Esophagus muscularis mucosa (tissue), 4 donors: ENCODE results near the gene CNPPD1. TPM values are rescaled to one million over a fixed set of nuclear protein-coding genes. Genes with fewer than 3 reads are reported as not detected.

Experiments used
- DNase-seq: peaks from one replicate; pipeline ENCODE4 v3.0.0-alpha.2; 2017; ENCODE audit errors: extremely low spot score
- H3K27ac ChIP-seq, 4 donors: fragments of 200-600 bp; sonication (generic); replicated peaks in 1 of 4; 1 replicate in 3 of 4; 2 replicates in 1 of 4; pipeline ENCODE4 v1.5.1; 2016 to 2019; ENCODE audit warnings: mild to moderate bottlenecking in 1 of 4
- H3K27me3 ChIP-seq, 4 donors: fragments of 200-600 bp; sonication (generic); one replicate each; pipeline versions ENCODE4 v1.5.1 to v1.6.0; 2016 to 2019
- H3K36me3 ChIP-seq, 4 donors: fragments of 200-600 bp; sonication (generic); one replicate each; pipeline ENCODE4 v1.5.1; 2016 to 2019
- H3K4me1 ChIP-seq, 4 donors: fragments of 200-600 bp; sonication (generic); one replicate each; pipeline ENCODE4 v1.5.1; 2016 to 2019
- H3K4me3 ChIP-seq, 4 donors: fragments of 200-600 bp; sonication (generic); 1 replicate in 2 of 4; 2 replicates in 2 of 4; pipeline ENCODE4 v1.5.1; 2016 to 2019; ENCODE audit warnings: mild to moderate bottlenecking in 4 of 4, moderate library complexity in 1 of 4
- H3K9me3 ChIP-seq, 4 donors: fragments of 200-600 bp; sonication (generic); 1 replicate in 3 of 4; 2 replicates in 1 of 4; pipeline ENCODE4 v1.5.1; 2016 to 2019
- CTCF ChIP-seq, 3 experiments: fragments of 200-600 bp in 2 of 3; fragments of 450-650 bp in 1 of 3; sonication (generic) in 2 of 3; IDR thresholded peaks; one replicate each; pipeline ENCODE4 v1.5.1; 2017 to 2019; ENCODE audit warnings: antibody characterized with exemption in 3 of 3, mild to moderate bottlenecking in 2 of 3, moderate library complexity in 1 of 3
- EP300 ChIP-seq: sonication (generic); formaldehyde crosslinking; IDR thresholded peaks from one replicate; pipeline ENCODE4 v1.6.1; 2017; ENCODE audit warnings: antibody characterized with exemption
- POLR2A ChIP-seq: fragments of 450-650 bp; IDR thresholded peaks from one replicate; pipeline ENCODE4 v1.6.1; 2017; ENCODE audit warnings: antibody characterized with exemption, moderate library complexity, mild to moderate bottlenecking, low read depth
- POLR2AphosphoS5 ChIP-seq, 2 donors: sonication (generic); formaldehyde crosslinking; IDR thresholded peaks; one replicate each; pipeline ENCODE4 v1.6.1; 2017; ENCODE audit warnings: antibody characterized with exemption in 2 of 2
- WGBS: methylation state at CpG from one replicate; pipeline ENCODE4 v1.1.5; 2018; 5-methylcytosine and 5-hydroxymethylcytosine counted together
- intact Hi-C: fragments of 100-400 bp; cut with DNase I; formaldehyde crosslinking; loops from one replicate; pipeline ENCODE4 v1.15.1; 2023
- total RNA-seq, 4 donors: library from RNA; depleted of rRNA; stranded (reverse); fragments of >200 nt; gene quantifications; one replicate each; pipeline versions ENCODE4 v1.1.0 to v1.2.1, GENCODE V29; 2016

CNPPD1 gene
- total RNA-seq, 4 donors from 2014 or later = 41.9 to 98.0 (median 61.9) TPM

GRCh38 chr2:219220652-219221402 is 44.1 kb upstream of the CNPPD1 start:
- H3K9me3 ChIP-seq = no peaks in the 10 kb centered on the region
- no peak for DNase-seq
- peaks cover 59 to 72% (median 69%) of the 10 kb centered on the region in 4 donors for H3K36me3 ChIP-seq
- no peak overlapping the region for H3K4me3 ChIP-seq
- peaks cover 28 to 55% (median 42%) of the 10 kb centered on the region in 4 donors for H3K4me1 ChIP-seq
- no peaks in the 10 kb centered on the region for H3K27me3 ChIP-seq
- WGBS = 77% methylated on average over 11 of the region's 19 CpGs
- no peak for TF ChIP-seq EP300
- TF ChIP-seq POLR2AphosphoS5 (IDR thresholded peaks at IDR 0.05) = no peak
- no peak for TF ChIP-seq POLR2A
- no peak for TF ChIP-seq CTCF (IDR thresholded peaks at IDR 0.05)
- intact Hi-C loops = no loop called here
- H3K27ac ChIP-seq = peak overlapping the region in 1 of 4 donors; percentile 99

- Histone ChIP-seq H3K36me3 (peaks cover 55 to 70% (median 69%) of the 10 kb centered on the region in 4 donors), H3K4me3 (peak overlapping the region in 1 of 4 donors; percentile 63), H3K27me3 (no peaks in the 10 kb centered on the region), H3K9me3 (no peaks in the 10 kb centered on the region), H3K27ac (peak overlapping the region; percentile 90 to 99 (median 95)), H3K4me1 (peaks cover 28 to 56% (median 45%) of the 10 kb centered on the region in 4 donors)
- intact Hi-C loops = no loop called here
- DNase-seq = no peak
- WGBS = 88% methylated on average over 14 of the region's 18 CpGs
- TF ChIP-seq EP300 = no peak
- TF ChIP-seq CTCF (IDR thresholded peaks at IDR 0.05) = no peak
- TF ChIP-seq POLR2A = no peak
- TF ChIP-seq POLR2AphosphoS5 (IDR thresholded peaks at IDR 0.05) = no peak
These were observed 43.2 kb upstream of the CNPPD1 start for GRCh38 chr2:219219784-219220532.

- H3K27ac ChIP-seq = peak within 1 kb of the TSS; percentile 90 to 99 (median 95)
- 5% methylated on average over 29 of the region's 71 CpGs for WGBS
- peaks cover 50 to 70% (median 69%) of the 10 kb centered on the region in 4 donors for H3K36me3 ChIP-seq
- peak; percentile 99 for DNase-seq
- no peaks in the 10 kb centered on the region for H3K9me3 ChIP-seq
- TF ChIP-seq CTCF (IDR thresholded peaks at IDR 0.05) (peak in 1 of 3 experiments; percentile 21), POLR2A (peak; percentile 46), POLR2AphosphoS5 (IDR thresholded peaks at IDR 0.05) (peak; percentile 86 to 88), EP300 (no peak)
- peaks cover 28 to 56% (median 45%) of the 10 kb centered on the region in 4 donors for H3K4me1 ChIP-seq
- H3K27me3 ChIP-seq = no peaks in the 10 kb centered on the region
- intact Hi-C loops = no loop called here
- H3K4me3 ChIP-seq = peak within 1 kb of the TSS; percentile 59 to 79 (median 65)
These were observed 42.3 kb upstream of the CNPPD1 start, which contains the start of gene ABCB6 for GRCh38 chr2:219218732-219219701. Gene ABCB6 (minus strand): TSS chr2:219218958. CDS start chr2:219218673, 285 bp downstream.

GRCh38 chr2:219218217-219218731 is 41.5 kb upstream of the CNPPD1 start:
- 1% methylated on average over 16 of the region's 37 CpGs for WGBS
- peak overlapping the region; percentile 59 to 79 (median 65) for H3K4me3 ChIP-seq
- H3K27me3 ChIP-seq = no peaks in the 10 kb centered on the region
- intact Hi-C loops = no loop called here
- peaks cover 28 to 56% (median 45%) of the 10 kb centered on the region in 4 donors for H3K4me1 ChIP-seq
- peak overlapping the region; percentile 90 to 99 (median 95) for H3K27ac ChIP-seq
- TF ChIP-seq CTCF (IDR thresholded peaks at IDR 0.05) = no peak
- TF ChIP-seq POLR2A = peak; percentile 11
- peak in 1 of 2 donors; percentile 59 for TF ChIP-seq POLR2AphosphoS5 (IDR thresholded peaks at IDR 0.05)
- H3K9me3 ChIP-seq = no peaks in the 10 kb centered on the region
- DNase-seq = peak; percentile 92
- peaks cover 49 to 70% (median 69%) of the 10 kb centered on the region in 4 donors for H3K36me3 ChIP-seq
